Measurements from ENCODE around the gene YWHAQ. TPM values are rescaled to one million over a fixed set of nuclear protein-coding genes. Genes with fewer than 3 reads are reported as not detected.
A peak's percentile ranks its signal among the peaks of the same experiment; 100 is the strongest.

Gene YWHAQ
- total RNA-seq, 1 donor from 2014 or later, result 284 TPM

GRCh38 chr2:9637330-9637729 lies 6.5 kb upstream of the YWHAQ start:
- Histone ChIP-seq H3K4me3 (ENCODE audit: low read depth, low read length) (no peak overlapping the region), H3K36me3 (ENCODE audit: control insufficient read depth, insufficient read depth, low read length) (no peaks in the 10 kb centered on the region), H3K27me3 (ENCODE audit: control insufficient read depth, insufficient read depth, low read length) (no peaks in the 10 kb centered on the region)
- TF ChIP-seq CTCF (IDR thresholded peaks at IDR 0.05; ENCODE audit: insufficient read depth, low read length, poor library complexity, severe bottlenecking), result no peak
- no peak for DNase-seq (ENCODE audit: low read depth)

GRCh38 chr2:9634133-9634532 lies 3.3 kb upstream of the YWHAQ start:
- TF ChIP-seq CTCF (IDR thresholded peaks at IDR 0.05; ENCODE audit: insufficient read depth, low read length, poor library complexity, severe bottlenecking), result no peak
- Histone ChIP-seq H3K36me3 (ENCODE audit: control insufficient read depth, insufficient read depth, low read length) (peaks cover 1% of the 10 kb centered on the region), H3K27me3 (ENCODE audit: control insufficient read depth, insufficient read depth, low read length) (no peaks in the 10 kb centered on the region), H3K4me3 (ENCODE audit: low read depth, low read length) (no peak overlapping the region)
- DNase-seq (ENCODE audit: low read depth), result no peak

GRCh38 chr2:9631878-9632700 lies 1.3 kb upstream of the YWHAQ start:
- H3K4me3 ChIP-seq (ENCODE audit: low read depth, low read length), result no peak overlapping the region
- TF ChIP-seq CTCF (IDR thresholded peaks at IDR 0.05; ENCODE audit: insufficient read depth, low read length, poor library complexity, severe bottlenecking), result no peak
- DNase-seq (ENCODE audit: low read depth), result no peak
- no peaks in the 10 kb centered on the region for H3K27me3 ChIP-seq (ENCODE audit: control insufficient read depth, insufficient read depth, low read length)
- peaks cover 3% of the 10 kb centered on the region for H3K36me3 ChIP-seq (ENCODE audit: control insufficient read depth, insufficient read depth, low read length)

GRCh38 chr2:9631553-9631819 lies 689 bp upstream of the YWHAQ start:
- no peak for TF ChIP-seq CTCF (IDR thresholded peaks at IDR 0.05; ENCODE audit: insufficient read depth, low read length, poor library complexity, severe bottlenecking)
- DNase-seq (ENCODE audit: low read depth), result no peak
- Histone ChIP-seq H3K27me3 (ENCODE audit: control insufficient read depth, insufficient read depth, low read length) (no peaks in the 10 kb centered on the region), H3K4me3 (ENCODE audit: low read depth, low read length) (peak overlapping the region; percentile 43), H3K36me3 (ENCODE audit: control insufficient read depth, insufficient read depth, low read length) (peaks cover 3% of the 10 kb centered on the region)

- H3K27me3 ChIP-seq (ENCODE audit: control insufficient read depth, insufficient read depth, low read length), result no peaks in the 10 kb centered on the region
- peaks cover 3% of the 10 kb centered on the region for H3K36me3 ChIP-seq (ENCODE audit: control insufficient read depth, insufficient read depth, low read length)
- TF ChIP-seq CTCF (IDR thresholded peaks at IDR 0.05; ENCODE audit: insufficient read depth, low read length, poor library complexity, severe bottlenecking), result no peak
- no peak for DNase-seq (ENCODE audit: low read depth)
- H3K4me3 ChIP-seq (ENCODE audit: low read depth, low read length), result peak overlapping the region; percentile 98
Measured at GRCh38 chr2:9630117-9630735, 571 bp downstream of the YWHAQ start.

All from kidney epithelial cell (primary cell).